IPS DF 4.7 (cell line): ENCODE data around the gene CFAP77.
A peak's percentile ranks its signal among the peaks of the same experiment; 100 is the strongest.
"Not testable (repeated sequence)": the region's sequence is repeated elsewhere in the genome, so short reads cannot be mapped to it uniquely, and the experiment has no call there.

ENCODE experiments used
- DNase-seq: peaks from one replicate; pipeline ENCODE4 v3.0.0-alpha.2; 2013; ENCODE audit warnings: low spot score; ENCODE audit errors: extremely low read depth

Gene CFAP77

DNA sequence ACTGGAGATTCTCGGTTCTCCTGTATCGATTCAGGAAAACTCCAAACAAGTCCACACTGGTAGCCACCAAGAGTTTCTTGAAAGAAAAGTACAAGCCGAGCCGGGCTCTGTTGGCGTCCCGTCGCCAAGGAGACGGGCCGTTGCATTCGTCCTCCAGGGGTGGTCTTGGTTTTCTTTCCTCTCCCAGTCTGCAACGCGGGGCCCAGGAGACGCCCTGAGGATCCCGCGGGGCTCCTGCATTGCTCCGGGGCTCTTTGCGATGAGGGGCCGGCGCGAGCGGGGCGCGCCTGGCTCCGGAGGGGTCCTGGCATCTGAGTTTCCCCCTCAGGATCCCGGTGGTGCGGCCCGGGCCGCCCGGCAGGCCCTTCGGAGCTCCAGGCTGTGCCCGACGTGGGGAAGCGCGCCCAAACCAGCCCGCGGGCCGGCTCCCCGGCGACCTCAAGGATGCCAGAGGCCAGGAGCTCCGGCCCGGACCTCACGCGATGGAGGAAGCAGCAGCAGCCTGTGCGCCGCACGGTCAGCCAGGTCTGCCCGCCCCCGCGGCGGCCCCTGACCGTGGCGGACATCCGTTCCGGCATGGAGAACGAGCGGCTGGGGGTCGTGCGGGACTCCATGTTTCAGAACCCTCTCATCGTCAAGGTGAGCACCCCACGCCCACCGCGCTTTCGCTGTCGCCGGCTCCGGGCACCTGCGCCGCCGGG is at the start of gene CFAP77:
Gene CFAP77, plus strand, starts transcription at position 384 of the 701 bp plus-strand sequence. Its CDS starts 61 bp downstream, at position 445.
- DNase-seq = no peak

DNA sequence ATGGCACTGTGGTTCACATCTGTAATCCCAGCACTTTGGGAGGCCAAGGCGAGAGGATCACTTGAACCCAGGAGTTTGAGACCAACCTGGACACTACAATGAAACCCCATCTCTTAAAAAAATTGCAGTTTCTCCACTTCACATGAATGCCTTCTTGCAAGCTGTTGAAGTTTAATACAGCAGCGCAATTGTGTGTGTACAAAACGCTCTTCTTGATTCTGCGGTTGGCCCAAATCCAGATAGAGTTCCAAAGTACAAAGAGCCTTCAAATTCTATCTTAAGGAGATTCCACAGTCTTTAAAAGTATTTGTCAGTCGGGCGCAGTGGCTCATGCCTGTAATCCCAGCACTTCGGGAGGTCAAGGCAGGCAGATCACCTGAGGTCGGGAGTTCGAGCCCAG is 45.9 kb upstream of the CFAP77 start:
- no peak for DNase-seq

DNA sequence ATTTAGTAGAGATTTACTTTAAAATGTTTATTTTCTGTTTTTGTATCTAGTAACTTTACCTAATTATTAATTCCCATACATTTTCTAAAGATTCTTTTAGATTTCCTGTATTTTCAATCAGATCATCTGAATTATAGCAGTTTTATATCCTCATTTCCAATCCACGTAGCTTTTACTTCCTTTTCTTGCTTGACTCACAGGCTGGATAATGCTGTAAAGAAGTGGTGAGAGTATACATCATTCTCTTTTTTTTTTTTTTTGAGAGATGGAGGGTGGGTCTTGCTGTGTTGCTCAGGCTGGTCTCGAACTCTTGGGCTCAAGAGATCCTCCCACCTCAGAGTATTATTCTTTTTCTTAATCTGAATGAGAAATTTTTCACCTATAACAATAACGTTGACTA is 44.0 kb upstream of the CFAP77 start:
- DNase-seq = no peak

DNA sequence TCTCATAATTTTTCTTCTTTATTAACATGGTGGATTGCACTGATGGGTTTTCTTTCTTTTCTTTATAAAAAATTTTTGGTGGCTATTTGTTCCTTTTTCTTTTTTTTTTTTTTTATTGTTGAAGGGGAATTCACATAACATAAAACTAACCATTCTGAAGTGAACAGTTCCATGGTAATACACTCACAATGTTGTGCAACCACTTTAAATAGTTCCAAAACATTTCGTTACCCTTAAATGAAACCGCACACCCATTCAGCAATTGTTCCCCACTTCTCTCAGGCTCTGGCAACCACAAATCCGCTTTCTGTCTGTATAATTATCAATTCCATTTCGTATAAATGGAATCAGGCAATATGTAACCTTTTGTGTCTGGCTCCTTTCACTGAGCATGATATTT is 43.5 kb upstream of the CFAP77 start:
- no peak for DNase-seq

DNA sequence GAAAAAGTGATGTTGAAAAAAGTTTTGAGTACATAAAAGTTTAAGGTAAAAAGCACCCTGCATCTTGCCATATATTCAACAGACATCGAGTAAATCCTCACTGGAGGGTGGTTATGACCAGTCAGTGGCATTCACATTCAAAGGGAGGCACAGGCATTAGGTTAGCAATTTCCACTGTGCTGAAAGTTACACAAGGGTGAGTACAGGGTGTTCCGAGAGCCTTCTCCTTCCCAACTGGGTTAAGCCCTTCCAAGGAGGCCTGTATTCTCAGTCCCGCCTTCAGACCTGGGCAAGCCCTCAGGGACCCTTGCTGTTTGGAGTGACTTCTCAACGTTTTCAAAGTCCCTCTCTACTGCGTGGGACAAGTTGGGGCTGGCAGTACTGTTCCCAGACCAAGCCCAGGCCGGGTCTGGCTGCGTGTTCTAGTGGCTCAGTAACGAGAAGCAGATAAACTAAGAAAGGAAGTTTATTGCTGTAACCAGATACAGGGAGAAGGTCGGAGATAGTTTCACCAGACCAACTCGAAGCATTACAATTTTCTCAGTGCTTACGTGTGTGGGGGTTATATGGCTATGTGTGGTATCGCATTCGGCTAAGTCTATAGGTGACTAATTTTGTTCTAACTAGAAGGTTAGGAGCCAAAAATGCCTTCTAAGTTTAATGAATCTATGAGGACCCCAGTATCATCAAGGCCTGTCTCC is 42.2 kb upstream of the CFAP77 start:
- no peak for DNase-seq

DNA sequence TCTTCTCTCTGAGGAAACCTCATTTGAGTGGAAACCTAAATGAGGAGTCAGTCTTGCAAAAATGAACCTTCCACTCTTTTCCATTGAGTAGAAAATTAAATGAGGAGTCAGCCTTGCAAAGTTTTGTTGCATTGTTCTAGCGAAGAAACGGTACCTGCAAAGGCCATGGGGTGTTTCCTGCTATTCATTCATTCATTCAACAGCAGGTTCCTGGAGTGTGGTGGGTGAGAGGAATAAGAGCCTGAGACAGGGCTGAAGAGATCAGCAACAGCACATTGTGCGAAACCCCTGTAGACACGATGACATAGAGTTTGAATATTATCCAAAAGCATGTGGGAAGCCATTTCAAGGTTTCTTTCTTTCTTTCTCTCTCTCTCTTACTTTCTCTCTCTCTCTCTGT is 40.6 kb upstream of the CFAP77 start:
- DNase-seq = no peak

DNA sequence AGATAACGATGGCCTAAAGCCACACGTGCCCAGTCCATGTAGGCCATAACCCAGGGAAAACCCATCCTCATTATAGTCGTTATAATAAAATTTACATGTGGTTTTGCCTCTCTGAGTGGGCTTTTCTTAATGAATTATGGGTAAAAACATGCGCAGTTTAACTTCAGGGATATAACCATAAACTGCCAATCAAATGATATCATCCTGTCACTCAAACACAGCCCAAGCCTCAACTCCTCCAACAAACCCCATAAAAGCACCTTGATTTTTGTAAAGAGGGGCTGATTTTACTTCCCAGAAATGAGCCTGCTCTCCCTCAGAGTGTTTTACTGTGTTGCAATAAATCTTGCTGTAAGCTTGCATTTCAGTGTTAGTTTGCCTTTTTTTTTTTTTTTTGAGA is 39.4 kb upstream of the CFAP77 start:
- DNase-seq = no peak

DNA sequence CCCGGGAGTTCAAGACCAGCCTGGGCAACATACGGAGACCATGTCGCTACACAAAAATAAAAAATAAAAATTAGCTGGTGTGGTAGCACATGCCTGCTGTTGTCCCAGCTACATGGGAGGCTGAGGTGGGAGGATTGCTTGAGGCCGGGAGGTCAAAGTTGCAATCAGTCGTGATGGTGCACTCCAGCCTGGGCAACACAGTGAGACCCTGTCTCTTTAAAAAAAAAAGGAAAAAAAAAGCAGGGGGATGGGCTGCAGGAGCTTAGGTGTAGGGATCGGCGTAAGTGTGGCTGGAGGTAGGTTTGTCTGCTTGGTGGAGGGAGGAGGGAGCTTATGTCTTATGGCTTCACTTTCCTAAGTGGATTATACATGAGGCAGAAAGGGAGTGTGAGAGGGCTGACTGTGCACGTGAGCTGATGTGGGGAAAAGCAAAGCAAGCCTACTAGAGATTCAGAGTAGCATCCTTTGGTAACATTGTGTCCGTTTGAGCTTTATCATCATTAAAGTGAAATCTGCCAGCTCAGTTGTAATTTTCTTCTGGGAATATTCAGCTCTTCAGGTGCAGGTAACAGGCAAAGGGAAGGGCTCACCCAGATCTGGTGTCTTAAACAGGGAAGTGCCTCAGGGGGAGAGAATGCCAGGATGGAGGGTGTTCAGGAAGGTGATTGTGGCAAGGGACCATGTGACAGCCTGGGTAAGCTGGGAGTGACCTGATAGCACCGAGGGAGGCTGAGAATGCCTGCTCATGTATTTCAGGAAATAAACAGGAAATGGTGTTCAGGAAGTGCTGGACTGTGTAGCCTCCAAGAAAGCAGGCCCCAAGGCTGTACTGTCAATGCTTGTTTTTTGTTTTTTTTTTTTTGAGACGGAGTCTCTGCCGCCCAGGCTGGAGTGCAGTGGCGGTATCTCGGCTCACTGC is 37.6 kb upstream of the CFAP77 start:
- no peak for DNase-seq

DNA sequence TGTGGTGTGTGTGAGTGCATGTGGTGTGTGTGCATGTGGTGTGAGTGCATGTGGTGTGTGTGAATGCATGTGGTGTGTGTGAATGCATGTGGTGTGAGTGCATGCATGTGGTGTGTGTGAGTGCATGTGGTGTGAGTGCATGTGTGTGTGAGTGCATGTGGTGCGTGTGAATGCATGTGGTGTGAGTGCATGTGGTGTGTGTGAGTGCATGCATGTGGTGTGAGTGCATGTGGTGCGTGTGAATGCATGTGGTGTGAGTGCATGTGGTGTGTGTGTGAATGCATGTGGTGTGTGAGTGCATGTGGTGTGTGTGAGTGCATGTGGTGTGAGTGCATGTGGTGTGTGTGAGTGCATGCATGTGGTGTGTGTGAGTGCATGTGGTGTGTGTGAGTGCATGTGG is 32.2 kb upstream of the CFAP77 start:
- DNase-seq = not testable (repeated sequence)

DNA sequence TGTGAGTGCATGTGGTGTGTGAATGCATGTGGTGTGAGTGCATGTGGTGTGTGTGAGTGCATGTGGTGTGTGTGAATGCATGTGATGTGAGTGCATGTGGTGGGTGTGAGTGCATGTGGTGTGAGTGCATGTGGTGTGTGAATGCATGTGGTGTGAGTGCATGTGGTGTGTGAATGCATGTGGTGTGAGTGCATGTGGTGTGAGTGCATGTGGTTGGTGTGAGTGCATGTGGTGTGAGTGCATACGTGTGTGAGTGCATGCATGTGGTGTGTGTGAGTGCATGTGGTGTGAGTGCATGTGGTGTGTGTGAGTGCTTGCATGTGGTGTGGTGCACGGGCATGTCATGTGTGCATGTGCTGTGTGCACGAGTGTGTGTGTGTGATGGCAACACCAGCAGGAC is 31.6 kb upstream of the CFAP77 start:
- DNase-seq = not testable (repeated sequence)

DNA sequence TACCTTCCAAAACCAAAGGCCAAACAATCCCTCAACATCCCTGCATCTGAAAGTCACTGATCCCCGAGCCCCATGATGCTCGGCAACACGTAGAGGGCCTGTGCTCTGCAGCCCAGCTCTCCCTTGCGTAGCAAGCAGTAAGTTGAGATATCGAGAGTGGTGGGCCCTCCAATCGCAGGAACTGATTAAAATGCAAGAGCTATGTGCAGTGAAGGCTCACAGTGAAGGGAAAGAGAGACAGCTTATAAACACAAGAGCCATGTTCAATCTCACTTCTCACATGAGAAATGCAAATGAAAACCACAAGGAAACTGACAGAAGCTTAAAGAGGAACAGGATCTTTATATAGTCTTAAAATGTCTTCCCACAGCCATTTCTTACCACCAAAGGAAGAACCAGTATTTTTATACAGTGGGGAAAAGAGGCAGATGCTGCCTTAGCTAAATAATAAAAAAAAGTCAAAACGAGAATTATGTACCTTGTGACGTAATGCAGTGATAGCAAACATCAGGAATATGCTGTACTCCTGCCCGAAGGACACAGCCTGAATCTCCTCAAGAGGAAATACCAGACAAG is 28.0 kb upstream of the CFAP77 start:
- no peak for DNase-seq

DNA sequence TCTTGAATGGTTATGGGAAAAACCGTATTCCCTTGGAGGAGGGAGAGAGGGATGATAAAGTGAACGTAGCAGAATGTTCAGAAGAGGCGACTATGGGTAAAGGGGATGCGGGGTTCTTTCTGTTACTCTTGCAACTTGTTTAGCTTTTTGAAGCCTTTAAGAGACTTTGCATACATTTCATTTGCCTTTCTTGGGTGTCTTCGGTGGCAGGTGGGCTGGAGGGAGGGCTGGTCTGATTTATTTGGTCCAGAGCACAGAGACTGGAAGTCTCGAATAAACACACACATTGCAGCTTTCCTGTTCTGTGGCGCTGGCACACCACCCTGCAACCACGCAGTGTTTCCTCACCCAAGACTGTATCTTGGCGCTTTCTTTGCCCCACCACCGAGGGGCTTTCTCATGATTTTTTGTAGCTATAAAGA is 26.5 kb upstream of the CFAP77 start:
- DNase-seq = no peak

DNA sequence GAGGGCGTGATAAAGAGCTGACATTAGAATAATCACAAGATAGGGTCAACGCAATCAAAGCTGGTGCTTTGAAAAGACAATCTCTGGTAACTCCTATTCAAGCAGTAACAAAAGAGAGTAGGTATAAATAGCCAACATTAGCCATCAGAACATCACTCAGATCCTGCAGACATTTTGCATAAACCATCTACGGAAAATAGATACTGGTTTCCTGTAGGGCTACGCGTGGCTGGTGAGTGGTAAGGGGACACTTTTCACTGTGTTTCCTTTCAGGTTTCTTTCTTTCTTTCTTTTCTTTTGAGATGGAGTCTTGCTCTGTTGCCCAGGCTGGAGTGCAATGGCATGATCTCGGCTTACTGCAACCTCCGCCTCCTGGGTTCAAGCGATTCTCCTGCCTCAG is 25.6 kb upstream of the CFAP77 start:
- no peak for DNase-seq

DNA sequence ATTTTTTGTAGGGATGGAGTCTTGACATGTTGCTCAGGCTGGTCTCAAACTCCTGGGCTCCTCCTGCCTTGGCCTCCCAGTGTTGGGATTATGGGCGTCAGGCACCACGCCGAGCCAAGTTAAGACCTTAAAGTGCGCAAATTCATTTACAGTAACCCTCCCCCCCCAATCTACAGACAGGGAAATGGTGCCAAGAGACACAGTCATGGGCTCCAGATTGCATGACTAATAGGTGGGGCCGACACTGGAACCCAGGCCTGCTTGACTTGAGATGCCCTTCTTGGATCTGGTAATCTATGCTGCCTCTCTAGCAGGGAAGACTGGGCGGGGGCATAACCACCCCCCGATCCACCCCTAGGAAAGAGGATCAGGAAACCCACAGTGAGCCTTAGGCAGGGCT is 22.9 kb upstream of the CFAP77 start:
- DNase-seq = no peak

DNA sequence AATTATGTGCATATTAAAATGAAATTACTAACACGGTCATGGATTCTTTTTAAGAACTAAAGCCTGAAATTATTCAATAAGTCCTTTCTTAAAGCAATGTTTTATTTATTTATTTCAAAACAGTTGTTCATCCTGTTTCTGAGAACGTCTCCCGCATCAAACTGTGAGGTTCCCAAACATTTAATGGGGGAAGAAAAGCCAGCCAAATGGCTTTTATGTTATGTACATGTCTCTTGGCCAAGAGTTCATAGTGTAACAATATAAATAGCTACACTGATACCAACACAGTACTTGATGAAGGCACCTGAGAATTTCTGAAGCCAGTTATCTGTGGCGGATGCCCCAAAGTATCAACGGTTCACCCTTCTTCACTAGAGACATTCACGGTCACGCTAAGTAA is 19.0 kb upstream of the CFAP77 start:
- no peak for DNase-seq

DNA sequence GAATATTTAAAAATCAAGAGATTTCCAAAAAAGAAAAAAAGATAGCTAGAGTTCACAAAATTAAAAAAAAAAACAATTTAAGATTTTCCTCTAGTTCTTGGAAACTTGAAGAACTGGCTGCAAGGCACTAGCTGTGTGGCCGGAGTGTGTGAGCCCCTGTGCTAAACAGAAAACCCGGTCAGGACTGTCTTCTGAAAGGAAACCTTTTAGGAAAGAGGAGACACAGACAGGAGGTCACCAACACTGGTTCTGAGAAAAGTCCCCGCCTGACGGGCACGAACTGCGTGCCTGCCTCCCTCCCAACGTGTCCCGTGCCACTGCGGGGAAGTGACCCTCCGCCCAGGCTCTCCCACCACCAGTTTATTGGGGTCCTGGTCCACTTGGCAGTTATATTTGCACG is 18.6 kb upstream of the CFAP77 start:
- DNase-seq = no peak

DNA sequence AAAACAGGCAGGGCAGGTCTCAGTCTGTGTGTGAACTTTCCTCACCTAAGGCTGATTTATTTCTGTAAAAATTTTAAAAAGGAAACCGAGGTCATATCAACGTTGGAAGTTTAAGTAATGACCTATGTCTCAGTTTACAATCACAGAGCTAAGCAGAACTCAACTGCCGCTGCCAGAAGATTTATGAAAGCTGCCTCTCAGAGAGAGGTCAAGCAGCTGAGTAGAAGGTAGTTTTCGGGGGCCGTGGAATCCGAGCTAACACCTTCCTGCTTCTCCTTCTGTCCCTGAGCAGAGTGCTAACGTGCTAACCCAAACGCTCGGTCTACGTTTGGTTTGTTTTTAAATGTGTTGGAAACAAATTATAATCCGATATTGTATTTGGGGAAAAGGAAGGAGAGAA is 14.5 kb upstream of the CFAP77 start:
- DNase-seq = no peak

DNA sequence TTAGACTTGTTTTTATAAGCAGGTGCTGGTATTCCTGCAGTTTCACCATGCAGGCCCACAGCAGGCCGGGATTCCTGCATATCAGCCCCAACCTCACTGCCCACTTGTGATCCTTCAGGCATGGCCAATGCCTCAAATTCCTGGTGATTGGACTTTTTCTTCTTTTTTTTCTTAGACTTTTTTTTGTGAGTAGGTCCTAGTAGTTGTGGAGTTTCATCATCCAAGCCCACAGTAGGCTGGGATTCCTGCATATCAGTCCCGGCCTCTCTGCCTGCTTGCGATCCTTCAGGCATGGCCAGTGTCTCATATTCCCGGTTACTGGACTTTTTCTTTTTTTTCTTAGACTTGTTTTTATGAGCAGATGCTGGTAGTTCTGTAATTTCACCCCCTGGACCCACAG is 8.2 kb upstream of the CFAP77 start:
- DNase-seq = no peak

DNA sequence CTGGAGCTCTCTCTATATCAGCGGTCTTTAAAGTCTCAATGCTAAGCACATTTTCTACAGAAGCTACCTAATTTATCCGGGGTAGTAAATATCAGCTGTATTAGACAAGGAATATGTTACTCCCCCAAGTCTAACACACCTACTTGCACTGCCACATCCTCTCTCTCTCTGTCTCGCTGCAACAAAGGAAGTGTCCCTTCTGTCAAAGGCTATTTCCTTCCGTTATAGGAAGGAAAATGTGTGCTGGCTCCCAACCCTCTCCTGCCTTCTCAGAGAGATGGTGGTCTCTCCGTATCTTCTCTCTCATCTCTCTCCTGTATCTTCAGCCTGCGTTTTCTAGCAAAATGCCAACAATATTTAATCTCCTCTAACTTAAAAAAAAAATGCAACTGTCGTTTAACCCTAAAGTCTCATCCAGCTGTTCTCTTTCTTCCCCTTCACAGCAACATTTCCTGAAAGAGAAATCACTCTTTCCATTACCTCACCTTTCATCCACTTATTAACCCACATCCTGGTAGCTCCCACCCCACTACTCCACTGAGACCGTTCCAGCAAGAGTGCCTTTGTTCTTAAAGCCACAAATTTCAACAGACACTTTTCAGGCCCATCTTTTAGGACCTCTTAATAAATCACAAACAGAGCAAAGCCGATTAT is 5.7 kb upstream of the CFAP77 start:
- DNase-seq = no peak

DNA sequence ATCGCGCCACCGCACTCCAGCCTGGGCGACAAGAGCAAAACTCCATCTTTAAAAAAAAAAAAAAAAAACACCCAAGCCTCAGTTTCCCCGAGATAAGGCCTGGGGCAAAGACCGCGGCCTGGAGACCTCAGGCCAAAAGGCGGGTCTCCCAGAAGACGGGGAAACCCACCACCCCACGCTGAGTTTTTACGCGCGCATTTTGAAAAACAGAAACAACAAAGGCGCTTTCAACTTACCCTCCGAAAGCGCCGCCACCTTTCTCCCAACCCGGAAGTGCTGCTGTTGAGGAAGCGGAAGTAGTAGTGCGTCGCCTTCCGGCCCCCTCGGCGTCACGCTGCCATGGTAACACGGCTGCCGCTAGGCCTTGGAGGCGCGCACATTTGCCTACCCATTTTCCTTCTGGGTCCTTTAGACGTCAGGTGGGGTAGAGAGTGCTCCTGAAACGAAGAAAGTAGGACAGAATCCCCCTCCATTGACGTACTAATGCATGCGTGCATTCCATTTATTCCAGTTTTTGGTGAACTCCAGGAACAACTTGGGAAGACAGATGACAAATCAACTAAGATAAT is 3.4 kb upstream of the CFAP77 start, which contains the start of gene TTF1:
Gene TTF1, minus strand, starts transcription at position 287 of the 569 bp plus-strand sequence. CDS start 4,019 bp downstream, outside the sequence.
- DNase-seq = peak; percentile 75

DNA sequence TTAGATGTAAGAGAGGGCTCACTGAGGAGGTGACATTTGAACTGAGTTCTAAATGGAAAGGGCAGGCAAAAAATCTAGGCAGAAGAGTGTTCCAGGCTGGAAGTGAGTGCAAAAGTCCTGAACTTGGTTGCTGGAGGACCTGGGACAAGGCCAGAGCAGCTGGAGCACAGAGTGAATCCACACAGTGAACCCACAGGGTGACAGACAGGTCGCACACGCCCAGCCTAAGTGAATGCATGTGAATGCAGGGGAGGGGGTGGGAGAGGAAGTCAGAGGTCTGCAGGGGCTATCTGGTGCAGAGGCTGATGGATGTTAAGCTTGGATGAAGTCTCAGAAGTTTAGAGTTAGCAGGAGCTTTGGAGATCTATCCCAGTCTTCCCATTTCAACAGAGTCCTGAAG is 2.8 kb upstream of the CFAP77 start:
- no peak for DNase-seq
